Esophagus muscularis mucosa (tissue), 4 donors: ENCODE data around the gene CEP97. TPM values are rescaled to one million over a fixed set of nuclear protein-coding genes. Genes with fewer than 3 reads are reported as not detected.

ENCODE experiments used
- DNase-seq: peaks from one replicate; pipeline ENCODE4 v3.0.0-alpha.2; 2017; ENCODE audit errors: extremely low spot score
- H3K27ac ChIP-seq, 4 donors: fragments of 200-600 bp; sonication (generic); replicated peaks in 1 of 4; 1 replicate in 3 of 4; 2 replicates in 1 of 4; pipeline ENCODE4 v1.5.1; 2016 to 2019; ENCODE audit warnings: mild to moderate bottlenecking in 1 of 4
- H3K27me3 ChIP-seq, 4 donors: fragments of 200-600 bp; sonication (generic); one replicate each; pipeline versions ENCODE4 v1.5.1 to v1.6.0; 2016 to 2019
- H3K36me3 ChIP-seq, 4 donors: fragments of 200-600 bp; sonication (generic); one replicate each; pipeline ENCODE4 v1.5.1; 2016 to 2019
- H3K4me1 ChIP-seq, 4 donors: fragments of 200-600 bp; sonication (generic); one replicate each; pipeline ENCODE4 v1.5.1; 2016 to 2019
- H3K4me3 ChIP-seq, 4 donors: fragments of 200-600 bp; sonication (generic); 1 replicate in 2 of 4; 2 replicates in 2 of 4; pipeline ENCODE4 v1.5.1; 2016 to 2019; ENCODE audit warnings: mild to moderate bottlenecking in 4 of 4, moderate library complexity in 1 of 4
- H3K9me3 ChIP-seq, 4 donors: fragments of 200-600 bp; sonication (generic); 1 replicate in 3 of 4; 2 replicates in 1 of 4; pipeline ENCODE4 v1.5.1; 2016 to 2019
- CTCF ChIP-seq, 3 experiments: fragments of 200-600 bp in 2 of 3; fragments of 450-650 bp in 1 of 3; sonication (generic) in 2 of 3; IDR thresholded peaks; one replicate each; pipeline ENCODE4 v1.5.1; 2017 to 2019; ENCODE audit warnings: antibody characterized with exemption in 3 of 3, mild to moderate bottlenecking in 2 of 3, moderate library complexity in 1 of 3
- EP300 ChIP-seq: sonication (generic); formaldehyde crosslinking; IDR thresholded peaks from one replicate; pipeline ENCODE4 v1.6.1; 2017; ENCODE audit warnings: antibody characterized with exemption
- POLR2A ChIP-seq: fragments of 450-650 bp; IDR thresholded peaks from one replicate; pipeline ENCODE4 v1.6.1; 2017; ENCODE audit warnings: antibody characterized with exemption, moderate library complexity, mild to moderate bottlenecking, low read depth
- POLR2AphosphoS5 ChIP-seq, 2 donors: sonication (generic); formaldehyde crosslinking; IDR thresholded peaks; one replicate each; pipeline ENCODE4 v1.6.1; 2017; ENCODE audit warnings: antibody characterized with exemption in 2 of 2
- WGBS: methylation state at CpG from one replicate; pipeline ENCODE4 v1.1.5; 2018; 5-methylcytosine and 5-hydroxymethylcytosine counted together
- intact Hi-C: fragments of 100-400 bp; cut with DNase I; formaldehyde crosslinking; loops from one replicate; pipeline ENCODE4 v1.15.1; 2023
- total RNA-seq, 4 donors: library from RNA; depleted of rRNA; stranded (reverse); fragments of >200 nt; gene quantifications; one replicate each; pipeline versions ENCODE4 v1.1.0 to v1.2.1, GENCODE V29; 2016

The CEP97 gene
- total RNA-seq, 4 donors from 2014 or later, result 7.2 to 10.4 (median 8.0) TPM

DNA sequence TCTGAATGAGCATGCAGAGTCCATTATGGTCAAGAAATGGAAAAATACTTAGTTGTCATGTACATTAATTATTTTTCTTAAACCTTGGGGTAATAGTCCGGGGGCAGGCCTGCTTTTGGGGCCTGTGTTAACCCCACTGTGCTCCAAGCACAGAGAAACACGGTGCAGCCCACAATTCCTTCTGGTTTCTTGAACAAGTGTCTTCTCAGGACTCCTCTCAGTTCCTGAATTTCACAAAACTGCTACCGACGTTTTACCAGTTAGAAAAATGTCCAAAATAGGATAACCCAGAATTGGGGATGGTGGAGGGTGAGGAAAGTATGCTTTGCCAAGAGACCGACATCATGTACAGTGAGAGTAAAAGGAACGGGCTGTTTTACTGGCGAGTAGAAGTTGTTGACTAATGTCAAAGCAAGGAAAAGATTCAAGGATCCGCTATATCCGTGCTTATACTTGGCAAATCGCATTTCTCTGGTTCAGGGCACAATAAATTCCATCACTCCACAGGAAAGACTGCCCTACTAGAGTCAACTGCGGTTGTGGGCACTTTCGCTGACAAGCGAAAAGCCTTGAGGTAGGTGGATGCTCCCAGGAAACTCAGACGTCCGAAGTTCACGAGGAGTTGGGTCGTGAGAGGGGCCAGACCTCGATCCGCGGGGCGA is 54.1 kb downstream of the CEP97 start:
- Histone ChIP-seq H3K4me3 (peak overlapping the region; percentile 72 to 95 (median 85)), H3K9me3 (no peaks in the 10 kb centered on the region), H3K27ac (peak overlapping the region; percentile 88 to 95 (median 92)), H3K36me3 (peaks cover 10 to 14% (median 12%) of the 10 kb centered on the region in 4 donors), H3K27me3 (no peaks in the 10 kb centered on the region), H3K4me1 (peaks cover 21 to 35% (median 32%) of the 10 kb centered on the region in 4 donors)
- intact Hi-C loops, result no loop called here
- WGBS, result 39% methylated on average over 9 of the region's 21 CpGs
- DNase-seq, result no peak
- TF ChIP-seq EP300, result no peak
- TF ChIP-seq POLR2A, result no peak
- no peak for TF ChIP-seq CTCF (IDR thresholded peaks at IDR 0.05)
- no peak for TF ChIP-seq POLR2AphosphoS5 (IDR thresholded peaks at IDR 0.05)

DNA sequence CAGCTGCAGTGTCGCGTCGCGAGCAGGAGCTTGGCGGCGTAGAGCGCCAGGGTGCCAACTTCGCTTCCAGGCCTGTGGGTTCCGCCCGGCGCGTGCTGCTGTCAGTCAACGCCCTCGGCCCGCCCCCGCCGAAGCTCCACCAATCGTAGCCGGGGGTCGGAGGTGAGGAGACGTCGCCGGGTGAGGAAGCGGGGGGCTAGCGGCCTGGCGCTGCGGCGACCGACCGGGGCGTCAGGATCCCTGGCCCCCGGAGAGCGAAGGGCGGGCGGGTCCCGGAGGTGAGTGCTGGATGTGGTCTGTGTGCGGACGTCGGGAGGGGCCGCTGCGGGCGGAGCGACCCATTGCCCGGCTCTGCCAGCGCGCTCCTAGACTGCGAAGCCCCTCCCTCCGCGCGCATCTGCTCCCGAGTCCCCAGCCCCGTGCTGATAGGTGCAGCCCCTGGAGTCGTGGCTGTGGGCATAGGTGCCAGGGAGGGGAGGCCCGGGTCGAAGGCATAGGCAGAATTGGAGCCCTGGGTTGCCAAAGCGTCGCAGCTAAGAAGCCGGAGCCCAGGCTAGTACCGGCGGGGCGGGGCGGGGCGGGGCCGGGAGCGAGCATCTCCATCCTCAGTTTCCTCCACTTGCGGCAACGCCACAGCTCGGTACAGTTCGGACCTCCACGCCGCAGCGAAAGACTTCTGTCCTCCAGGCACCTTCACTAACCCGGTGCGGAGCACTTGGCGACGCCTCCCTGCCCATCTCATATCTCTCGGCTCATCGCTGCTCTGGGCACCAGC is 54.8 kb downstream of the CEP97 start, which contains the start of gene NXPE3:
NXPE3 (plus strand) TSS at position 165 of the 775 bp plus-strand sequence. CDS start 6,386 bp downstream, outside the sequence.
- H3K4me3 ChIP-seq, result peak within 1 kb of the TSS; percentile 72 to 95 (median 85)
- peaks cover 12 to 21% (median 18%) of the 10 kb centered on the region in 4 donors for H3K36me3 ChIP-seq
- no peak for TF ChIP-seq POLR2A
- no peak for TF ChIP-seq CTCF (IDR thresholded peaks at IDR 0.05)
- peak; percentile 83 to 85 for TF ChIP-seq POLR2AphosphoS5 (IDR thresholded peaks at IDR 0.05)
- no peak for TF ChIP-seq EP300
- intact Hi-C loops, result no loop called here
- peak within 1 kb of the TSS; percentile 88 to 95 (median 92) for H3K27ac ChIP-seq
- H3K27me3 ChIP-seq, result no peaks in the 10 kb centered on the region
- H3K4me1 ChIP-seq, result peaks cover 21 to 39% (median 32%) of the 10 kb centered on the region in 4 donors
- WGBS, result 0% methylated on average over 39 of the region's 78 CpGs
- DNase-seq, result peak; percentile 97
- H3K9me3 ChIP-seq, result no peaks in the 10 kb centered on the region

DNA sequence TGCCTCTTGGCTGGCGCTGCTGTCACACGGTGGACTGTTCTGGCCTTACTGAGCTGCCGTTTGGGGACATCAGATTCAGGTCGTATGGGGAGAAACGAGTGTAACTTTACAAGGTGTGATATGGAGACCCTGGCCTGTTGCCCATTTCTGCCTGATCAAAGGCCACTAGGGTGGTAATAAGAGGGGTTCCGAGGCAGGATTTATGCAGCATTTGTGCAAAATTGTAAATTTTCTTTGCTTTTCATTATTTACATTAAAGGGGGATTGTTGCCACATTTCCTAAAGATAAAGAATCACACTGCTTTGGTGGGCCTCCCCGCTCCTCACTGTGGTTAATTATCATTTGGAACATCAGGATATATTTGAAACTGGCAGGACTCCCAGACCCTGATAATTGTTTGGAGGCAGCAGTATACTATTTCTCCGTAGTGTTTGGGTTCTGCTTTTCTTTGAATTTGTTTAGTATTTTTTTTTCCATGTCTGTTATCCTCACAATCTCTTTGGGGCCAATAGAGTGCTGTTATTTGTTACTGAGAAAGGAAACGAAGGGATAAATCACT is 55.5 kb downstream of the CEP97 start:
- Histone ChIP-seq H3K9me3 (no peaks in the 10 kb centered on the region), H3K36me3 (peaks cover 12 to 27% (median 24%) of the 10 kb centered on the region in 4 donors), H3K4me1 (peaks cover 21 to 45% (median 34%) of the 10 kb centered on the region in 4 donors), H3K27me3 (no peaks in the 10 kb centered on the region), H3K27ac (peak overlapping the region; percentile 88 to 95 (median 92)), H3K4me3 (peak overlapping the region; percentile 72 to 95 (median 85))
- DNase-seq, result no peak
- intact Hi-C loops, result no loop called here
- TF ChIP-seq POLR2AphosphoS5 (IDR thresholded peaks at IDR 0.05) (no peak), CTCF (IDR thresholded peaks at IDR 0.05) (no peak), POLR2A (no peak), EP300 (no peak)
- 28% methylated on average over 5 of the region's 9 CpGs for WGBS

DNA sequence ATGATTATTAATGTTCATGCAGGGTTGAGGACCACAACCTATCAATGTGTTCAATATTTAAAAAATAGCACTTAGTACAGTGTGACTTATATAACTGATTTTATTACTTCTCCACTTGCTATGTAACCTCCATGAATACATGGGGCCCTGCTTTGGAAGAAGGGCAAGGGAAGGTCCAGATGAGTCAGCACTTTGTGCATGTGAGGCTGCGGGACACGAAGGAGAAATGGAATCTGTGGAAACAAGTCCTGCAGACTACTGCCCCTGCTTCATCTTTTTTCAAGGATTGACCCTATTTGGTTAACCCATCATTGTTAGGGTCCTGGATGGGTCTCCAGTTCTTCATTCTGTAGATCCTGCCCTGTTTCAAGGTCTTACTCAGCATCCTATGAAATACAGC is 56.2 kb downstream of the CEP97 start:
- H3K4me3 ChIP-seq, result peak overlapping the region; percentile 72 to 95 (median 85)
- peaks cover 21 to 45% (median 39%) of the 10 kb centered on the region in 4 donors for H3K4me1 ChIP-seq
- no peaks in the 10 kb centered on the region for H3K9me3 ChIP-seq
- 47% methylated on average over 2 of the region's 2 CpGs for WGBS
- peak overlapping the region in 2 of 4 donors; percentile 88 to 95 for H3K27ac ChIP-seq
- DNase-seq, result no peak
- TF ChIP-seq CTCF (IDR thresholded peaks at IDR 0.05) (no peak), POLR2AphosphoS5 (IDR thresholded peaks at IDR 0.05) (no peak), POLR2A (no peak), EP300 (no peak)
- no peaks in the 10 kb centered on the region for H3K27me3 ChIP-seq
- peaks cover 19 to 35% (median 31%) of the 10 kb centered on the region in 4 donors for H3K36me3 ChIP-seq
- intact Hi-C loops, result no loop called here
